Measurements from ENCODE around the gene VIPR2. TPM values are rescaled to one million over a fixed set of nuclear protein-coding genes. Genes with fewer than 3 reads are reported as not detected.

The VIPR2 gene
- polyA plus RNA-seq, 1 donor from 2014 or later = 0.51 TPM

DNA sequence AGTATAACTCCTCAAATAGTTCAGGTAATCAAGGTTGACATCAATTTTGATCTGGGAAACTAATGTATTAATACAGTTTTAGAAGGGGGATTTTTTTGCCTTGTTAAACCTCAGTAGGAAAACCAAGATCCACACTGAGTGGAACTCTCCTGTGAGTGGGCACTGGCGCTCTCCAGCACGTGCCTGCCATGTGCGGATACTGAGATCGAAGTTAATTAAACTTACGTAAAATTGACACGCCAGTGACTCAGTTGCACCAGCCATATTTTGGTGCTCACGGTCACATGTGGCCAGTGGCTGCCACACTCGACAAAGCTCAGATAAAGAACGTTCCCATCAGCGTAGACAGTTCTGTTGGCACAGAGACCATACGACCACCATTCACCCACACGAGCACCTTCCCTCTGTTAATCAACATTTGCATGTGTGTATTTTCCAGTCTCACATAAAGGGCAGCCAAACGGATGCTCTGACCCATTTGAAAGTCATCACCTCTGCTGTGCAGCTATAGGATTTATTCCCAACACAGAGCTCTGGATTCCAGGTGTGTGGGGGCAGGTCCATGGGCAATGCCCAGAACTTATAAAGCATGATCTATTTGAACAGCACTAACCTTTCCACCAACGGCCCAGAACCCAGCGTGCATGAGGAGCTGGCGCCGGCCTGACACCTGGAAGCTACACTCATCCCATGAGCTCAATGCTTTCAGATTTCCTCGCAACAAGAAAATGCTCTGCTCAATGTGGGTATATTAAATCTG, 77.7 kb downstream of the VIPR2 start:
- Histone ChIP-seq H3K27ac (ENCODE audit: low read length) (no peak overlapping the region), H3K79me2 (replicated peaks; ENCODE audit: insufficient read depth, low read length) (no peaks in the 10 kb centered on the region), H3K4me2 (ENCODE audit: low read length) (no peak overlapping the region), H3F3A (ENCODE audit: insufficient read depth, low read length, poor library complexity, severe bottlenecking) (no peaks in the 10 kb centered on the region), H4K20me1 (ENCODE audit: insufficient read depth) (no peaks in the 10 kb centered on the region), H3K9ac (ENCODE audit: low read length) (no peak overlapping the region), H3K9me3 (ENCODE audit: low read length) (no peaks in the 10 kb centered on the region), H3K27me3 (ENCODE audit: insufficient read depth, low read depth, low read length) (no peaks in the 10 kb centered on the region), H2AFZ (ENCODE audit: low read depth, low read length) (no peak overlapping the region), H3K36me3 (ENCODE audit: insufficient read depth, low read length) (no peaks in the 10 kb centered on the region), H3K4me3 (ENCODE audit: low read length) (no peak overlapping the region), H3K9me2 (ENCODE audit: insufficient read depth, low read length) (no peaks in the 10 kb centered on the region)
- TF ChIP-seq EP300 (conservative IDR thresholded peaks at IDR 0.05; ENCODE audit: poor library complexity, severe bottlenecking) (no peak), POLR2AphosphoS5 (IDR thresholded peaks at IDR 0.05) (no peak)

GRCh38 chr7:159065852-159066480, 78.7 kb downstream of the VIPR2 start:
- H3K9me3 ChIP-seq (ENCODE audit: low read length) = no peaks in the 10 kb centered on the region
- H3K9ac ChIP-seq (ENCODE audit: low read length) = no peak overlapping the region
- no peak overlapping the region for H3K27ac ChIP-seq (ENCODE audit: low read length)
- H3K4me3 ChIP-seq (ENCODE audit: low read length) = no peak overlapping the region
- H3K27me3 ChIP-seq (ENCODE audit: insufficient read depth, low read depth, low read length) = no peaks in the 10 kb centered on the region
- TF ChIP-seq RAD21 (conservative IDR thresholded peaks at IDR 0.05) (no peak), EP300 (conservative IDR thresholded peaks at IDR 0.05; ENCODE audit: poor library complexity, severe bottlenecking) (no peak), MXI1 (conservative IDR thresholded peaks at IDR 0.05; ENCODE audit: poor library complexity, severe bottlenecking) (no peak), EZH2 (IDR thresholded peaks at IDR 0.05; ENCODE audit: borderline replicate concordance, insufficient read depth, low read length, poor library complexity, severe bottlenecking) (no peak), POLR2AphosphoS5 (IDR thresholded peaks at IDR 0.05) (no peak), TAF1 (IDR thresholded peaks at IDR 0.05; ENCODE audit: low read depth) (no peak), SMC3 (conservative IDR thresholded peaks at IDR 0.05; ENCODE audit: poor library complexity) (no peak)
- TF ChIP-seq, protein P1, sequence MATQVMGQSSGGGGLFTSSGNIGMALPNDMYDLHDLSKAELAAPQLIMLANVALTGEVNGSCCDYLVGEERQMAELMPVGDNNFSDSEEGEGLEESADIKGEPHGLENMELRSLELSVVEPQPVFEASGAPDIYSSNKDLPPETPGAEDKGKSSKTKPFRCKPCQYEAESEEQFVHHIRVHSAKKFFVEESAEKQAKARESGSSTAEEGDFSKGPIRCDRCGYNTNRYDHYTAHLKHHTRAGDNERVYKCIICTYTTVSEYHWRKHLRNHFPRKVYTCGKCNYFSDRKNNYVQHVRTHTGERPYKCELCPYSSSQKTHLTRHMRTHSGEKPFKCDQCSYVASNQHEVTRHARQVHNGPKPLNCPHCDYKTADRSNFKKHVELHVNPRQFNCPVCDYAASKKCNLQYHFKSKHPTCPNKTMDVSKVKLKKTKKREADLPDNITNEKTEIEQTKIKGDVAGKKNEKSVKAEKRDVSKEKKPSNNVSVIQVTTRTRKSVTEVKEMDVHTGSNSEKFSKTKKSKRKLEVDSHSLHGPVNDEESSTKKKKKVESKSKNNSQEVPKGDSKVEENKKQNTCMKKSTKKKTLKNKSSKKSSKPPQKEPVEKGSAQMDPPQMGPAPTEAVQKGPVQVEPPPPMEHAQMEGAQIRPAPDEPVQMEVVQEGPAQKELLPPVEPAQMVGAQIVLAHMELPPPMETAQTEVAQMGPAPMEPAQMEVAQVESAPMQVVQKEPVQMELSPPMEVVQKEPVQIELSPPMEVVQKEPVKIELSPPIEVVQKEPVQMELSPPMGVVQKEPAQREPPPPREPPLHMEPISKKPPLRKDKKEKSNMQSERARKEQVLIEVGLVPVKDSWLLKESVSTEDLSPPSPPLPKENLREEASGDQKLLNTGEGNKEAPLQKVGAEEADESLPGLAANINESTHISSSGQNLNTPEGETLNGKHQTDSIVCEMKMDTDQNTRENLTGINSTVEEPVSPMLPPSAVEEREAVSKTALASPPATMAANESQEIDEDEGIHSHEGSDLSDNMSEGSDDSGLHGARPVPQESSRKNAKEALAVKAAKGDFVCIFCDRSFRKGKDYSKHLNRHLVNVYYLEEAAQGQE (IDR thresholded peaks at IDR 0.05; ENCODE audit: borderline replicate concordance) = no peak
- TF ChIP-seq, protein P2, sequence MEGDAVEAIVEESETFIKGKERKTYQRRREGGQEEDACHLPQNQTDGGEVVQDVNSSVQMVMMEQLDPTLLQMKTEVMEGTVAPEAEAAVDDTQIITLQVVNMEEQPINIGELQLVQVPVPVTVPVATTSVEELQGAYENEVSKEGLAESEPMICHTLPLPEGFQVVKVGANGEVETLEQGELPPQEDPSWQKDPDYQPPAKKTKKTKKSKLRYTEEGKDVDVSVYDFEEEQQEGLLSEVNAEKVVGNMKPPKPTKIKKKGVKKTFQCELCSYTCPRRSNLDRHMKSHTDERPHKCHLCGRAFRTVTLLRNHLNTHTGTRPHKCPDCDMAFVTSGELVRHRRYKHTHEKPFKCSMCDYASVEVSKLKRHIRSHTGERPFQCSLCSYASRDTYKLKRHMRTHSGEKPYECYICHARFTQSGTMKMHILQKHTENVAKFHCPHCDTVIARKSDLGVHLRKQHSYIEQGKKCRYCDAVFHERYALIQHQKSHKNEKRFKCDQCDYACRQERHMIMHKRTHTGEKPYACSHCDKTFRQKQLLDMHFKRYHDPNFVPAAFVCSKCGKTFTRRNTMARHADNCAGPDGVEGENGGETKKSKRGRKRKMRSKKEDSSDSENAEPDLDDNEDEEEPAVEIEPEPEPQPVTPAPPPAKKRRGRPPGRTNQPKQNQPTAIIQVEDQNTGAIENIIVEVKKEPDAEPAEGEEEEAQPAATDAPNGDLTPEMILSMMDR (IDR thresholded peaks at IDR 0.05; ENCODE audit: poor library complexity, severe bottlenecking) = no peak
- H3K36me3 ChIP-seq (ENCODE audit: insufficient read depth, low read length) = no peaks in the 10 kb centered on the region
- H3F3A ChIP-seq (ENCODE audit: insufficient read depth, low read length, poor library complexity, severe bottlenecking) = no peaks in the 10 kb centered on the region
- H4K20me1 ChIP-seq (ENCODE audit: insufficient read depth) = no peaks in the 10 kb centered on the region
- no peak overlapping the region for H2AFZ ChIP-seq (ENCODE audit: low read depth, low read length)
- no peaks in the 10 kb centered on the region for H3K79me2 ChIP-seq (replicated peaks; ENCODE audit: insufficient read depth, low read length)
- no peak overlapping the region for H3K4me2 ChIP-seq (ENCODE audit: low read length)
- no peaks in the 10 kb centered on the region for H3K9me2 ChIP-seq (ENCODE audit: insufficient read depth, low read length)

Data from neural cell (in vitro differentiated cells).